Bone marrow (tissue), 2 donors: ENCODE data around the gene HAUS3.
"Not testable (repeated sequence)": the region's sequence is repeated elsewhere in the genome, so short reads cannot be mapped to it uniquely, and the experiment has no call there.

Experiments used
- DNase-seq, 2 donors: peaks; one replicate each; lab custom pipeline; 2025; lab: John Stamatoyannopoulos, UW

Gene HAUS3

DNA sequence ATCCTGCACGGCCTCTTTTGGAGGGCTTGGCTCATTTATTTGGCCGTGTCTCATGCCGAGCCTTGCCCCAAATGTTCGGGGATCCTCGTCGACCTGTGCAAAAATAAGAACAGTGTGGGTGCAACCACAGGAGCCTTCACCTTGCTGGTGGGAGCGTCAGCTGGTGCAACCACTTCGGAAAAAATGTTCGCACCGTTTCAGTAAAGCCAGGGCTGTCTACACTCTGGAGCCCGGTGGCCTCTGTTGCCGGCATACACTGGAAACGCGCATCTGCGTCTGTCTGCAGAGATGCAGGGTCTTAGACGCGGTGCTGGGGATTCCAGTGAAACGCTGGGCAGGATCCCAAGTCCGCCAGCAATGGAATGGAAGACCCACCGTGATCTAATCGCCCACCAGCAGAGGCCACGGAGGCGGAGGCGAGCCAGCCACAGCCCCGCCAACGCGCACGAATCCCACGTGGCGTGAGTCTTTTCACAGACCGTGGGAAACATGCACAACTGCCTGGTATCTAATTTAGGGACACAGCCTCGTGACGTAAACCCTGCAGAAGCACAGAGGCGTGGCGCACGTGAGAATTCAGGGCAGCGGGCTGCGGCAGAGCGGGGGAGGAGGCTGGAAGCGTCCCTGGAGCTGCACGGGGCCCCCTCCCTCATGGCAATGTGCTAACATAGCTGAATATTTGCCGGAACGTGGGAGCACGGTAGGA lies 33.8 kb upstream of the HAUS3 start:
- DNase-seq = no peak

- DNase-seq = not testable (repeated sequence)
These were observed 33.1 kb upstream of the HAUS3 start for GRCh38 chr4:2275044-2275397.

DNA sequence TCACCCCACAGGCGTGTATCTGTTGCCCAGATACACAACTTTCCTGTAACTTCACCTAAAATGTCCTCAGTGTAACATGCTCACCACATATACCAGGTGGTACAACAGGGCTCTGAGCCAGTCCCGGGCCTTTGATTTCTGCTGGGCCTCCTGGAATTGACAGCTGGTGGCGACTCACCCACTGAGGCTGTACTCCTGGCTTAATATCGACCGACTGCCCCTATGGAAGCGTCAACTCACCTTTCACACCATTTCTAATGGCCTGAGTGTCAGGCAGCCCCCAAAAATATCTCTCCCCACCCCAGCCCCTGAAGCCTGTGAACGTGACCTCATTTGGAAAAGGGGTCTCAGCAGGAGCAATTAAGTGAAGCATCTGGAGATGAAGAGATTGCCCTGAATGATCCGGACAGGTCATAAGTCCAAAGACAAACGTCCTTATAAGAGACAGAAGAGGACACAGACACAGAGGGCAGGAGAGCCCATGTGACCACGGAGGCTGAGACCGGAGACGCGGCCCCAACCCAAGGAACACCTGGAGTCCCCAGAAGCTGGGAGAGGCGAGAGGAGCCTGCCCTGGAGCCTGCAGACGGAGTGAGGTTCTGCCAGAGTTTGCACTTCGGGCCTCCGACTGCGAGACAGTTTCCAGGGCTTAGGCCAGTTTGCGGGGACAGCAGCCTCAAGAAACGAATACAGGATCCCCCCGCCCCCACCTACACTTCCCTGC lies 32.6 kb upstream of the HAUS3 start:
- no peak for DNase-seq

- DNase-seq = no peak
These were observed 31.9 kb upstream of the HAUS3 start for GRCh38 chr4:2273657-2274319.

- no peak for DNase-seq
These were observed 31.3 kb upstream of the HAUS3 start for GRCh38 chr4:2273221-2273620.

DNA sequence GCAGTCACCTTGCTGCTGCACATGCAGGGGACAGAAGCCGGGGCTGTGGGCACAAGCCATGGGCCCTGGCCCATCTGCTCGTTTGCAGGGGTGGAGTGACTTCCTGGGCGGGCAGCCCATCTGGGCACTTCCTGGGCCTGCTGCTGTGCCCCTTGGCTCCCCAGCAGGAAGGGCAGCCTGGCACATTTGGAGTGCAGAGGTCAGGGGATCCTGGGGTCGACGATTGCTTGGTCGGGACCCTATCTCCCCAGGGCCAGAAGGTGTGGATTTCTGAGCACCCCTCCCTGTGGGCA lies 30.9 kb upstream of the HAUS3 start:
- DNase-seq = no peak

- no peak for DNase-seq
These were observed 30.3 kb upstream of the HAUS3 start for GRCh38 chr4:2272026-2272827.

DNA sequence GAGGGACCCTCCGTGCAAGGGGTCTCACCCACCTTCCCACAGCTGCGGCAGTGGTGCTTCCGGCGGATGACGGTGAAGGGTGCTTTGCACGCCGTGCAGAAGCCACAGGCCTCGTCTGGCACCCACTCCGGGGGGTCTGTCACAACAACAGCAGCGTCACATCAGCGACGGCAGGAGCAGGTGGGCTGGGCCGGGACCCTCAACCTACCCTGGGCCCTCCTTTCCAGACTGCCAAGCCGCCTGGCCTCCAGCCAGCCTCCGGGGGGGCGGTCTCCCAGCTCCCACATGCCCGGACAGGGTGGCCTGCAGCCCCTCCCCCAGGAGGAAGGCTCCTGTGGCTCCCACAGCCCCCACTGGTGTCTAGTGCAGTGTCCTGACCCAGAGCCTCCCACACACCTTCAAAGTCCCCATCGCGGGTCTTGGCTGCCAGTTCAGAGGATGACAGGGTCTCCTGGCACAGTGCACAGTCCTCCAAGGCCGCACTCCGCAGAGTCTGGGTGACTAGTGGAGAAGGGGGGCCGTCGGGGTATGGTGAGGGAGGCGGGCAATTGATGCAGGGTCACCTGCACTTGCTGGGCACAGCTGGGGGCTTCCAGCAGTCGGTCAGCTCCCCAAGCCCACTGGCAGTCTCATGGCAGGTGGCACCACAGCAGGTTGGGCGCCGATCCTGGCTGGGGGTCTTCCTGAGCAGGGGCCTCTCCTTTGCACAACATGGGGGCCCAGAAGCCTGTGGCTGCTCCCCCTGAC lies 29.5 kb upstream of the HAUS3 start:
- no peak for DNase-seq

- DNase-seq = no peak
These were observed 28.6 kb upstream of the HAUS3 start for GRCh38 chr4:2270341-2271165.

DNA sequence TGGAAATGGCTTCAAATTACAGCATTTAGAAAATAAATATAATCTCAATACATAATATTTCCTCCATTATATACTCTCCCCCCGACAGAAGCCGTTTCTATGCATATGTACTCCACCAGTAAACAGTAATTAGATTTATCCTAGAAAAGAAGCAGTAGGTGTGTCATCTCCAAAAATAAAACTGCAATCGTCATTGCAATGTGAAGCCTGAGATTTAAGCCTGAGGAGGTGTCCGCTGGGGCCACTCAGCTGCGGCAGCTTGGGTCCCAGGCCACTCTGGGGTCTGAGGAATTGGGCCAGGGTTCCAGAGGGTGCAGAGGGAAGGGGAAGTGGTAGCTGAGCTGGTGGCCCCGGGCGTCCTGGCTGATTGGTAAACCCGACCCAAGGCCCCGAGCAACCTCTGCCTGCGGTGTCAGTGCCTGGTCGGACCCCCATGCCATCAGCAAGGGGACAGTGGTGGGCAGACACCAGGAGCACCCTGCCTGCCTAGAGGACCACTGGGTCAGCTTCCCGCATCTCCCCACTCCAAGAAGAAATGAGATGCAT lies 27.8 kb upstream of the HAUS3 start:
- DNase-seq = no peak

GRCh38 chr4:2269206-2269531 lies 27.2 kb upstream of the HAUS3 start:
- no peak for DNase-seq

DNA sequence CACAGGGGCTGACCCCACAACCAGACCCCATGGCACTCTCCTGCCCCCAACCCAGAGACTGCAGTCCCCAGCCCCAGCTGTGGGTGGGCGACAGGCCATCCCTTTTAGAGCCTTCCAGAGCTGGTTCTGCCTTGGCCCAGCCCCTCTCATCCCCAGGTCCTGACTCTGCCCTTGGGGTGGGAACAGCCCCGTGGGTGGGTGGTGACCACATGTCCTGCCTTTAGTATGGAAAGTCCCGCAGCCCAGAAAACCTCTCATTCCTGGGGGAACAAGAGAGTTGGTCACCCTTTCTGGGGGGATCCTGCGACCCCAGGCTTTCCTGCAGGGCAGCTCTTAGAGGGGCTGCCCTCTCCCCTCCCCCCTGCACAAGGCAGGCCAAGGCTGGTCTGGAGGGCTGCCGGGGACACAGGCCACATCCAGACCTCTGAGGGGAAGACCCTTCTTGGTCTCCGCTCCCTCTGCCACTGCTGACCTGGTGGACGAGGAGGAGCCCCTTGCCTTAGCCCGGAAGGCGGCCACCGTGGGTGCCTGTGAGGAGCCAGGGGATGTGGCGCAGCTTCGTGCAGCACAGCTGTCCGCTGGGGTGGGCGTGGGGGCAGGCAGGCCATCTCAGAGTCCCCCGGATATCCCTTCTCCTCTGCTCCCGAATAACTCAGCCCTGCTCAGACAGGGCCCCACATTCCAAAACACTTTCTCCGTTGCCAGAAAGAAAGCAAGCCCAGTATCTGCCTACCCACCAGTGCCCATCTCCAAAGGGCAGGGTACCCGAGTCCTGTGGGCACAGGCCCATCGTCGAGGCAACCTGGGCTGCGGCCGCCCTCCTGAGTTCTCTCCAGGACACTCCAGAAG lies 26.7 kb upstream of the HAUS3 start:
- no peak for DNase-seq

- DNase-seq = no peak
These were observed 25.9 kb upstream of the HAUS3 start for GRCh38 chr4:2267841-2268240.

- no peak for DNase-seq
These were observed 25.4 kb upstream of the HAUS3 start for GRCh38 chr4:2267320-2267811.

DNA sequence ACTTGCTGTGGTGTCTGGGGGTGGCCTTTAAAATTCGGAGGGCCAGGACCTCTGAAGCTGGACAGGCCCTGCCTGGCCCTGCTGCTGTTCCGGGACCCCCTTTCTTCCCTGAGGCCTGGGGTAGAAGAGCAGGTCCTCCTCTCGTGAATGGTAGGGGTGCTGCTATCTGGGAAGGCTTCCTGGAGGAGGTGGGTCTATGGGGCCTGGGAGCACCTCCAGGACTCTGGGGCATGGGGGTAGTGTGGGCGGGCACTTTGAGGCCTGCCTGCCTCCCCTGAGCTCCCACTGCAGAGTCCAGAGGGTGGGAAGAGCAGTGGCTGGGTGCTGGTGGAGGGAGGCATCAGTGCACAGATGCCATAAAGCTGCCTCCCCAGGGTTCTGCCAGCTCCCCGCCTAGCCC lies 24.9 kb upstream of the HAUS3 start:
- no peak for DNase-seq

DNA sequence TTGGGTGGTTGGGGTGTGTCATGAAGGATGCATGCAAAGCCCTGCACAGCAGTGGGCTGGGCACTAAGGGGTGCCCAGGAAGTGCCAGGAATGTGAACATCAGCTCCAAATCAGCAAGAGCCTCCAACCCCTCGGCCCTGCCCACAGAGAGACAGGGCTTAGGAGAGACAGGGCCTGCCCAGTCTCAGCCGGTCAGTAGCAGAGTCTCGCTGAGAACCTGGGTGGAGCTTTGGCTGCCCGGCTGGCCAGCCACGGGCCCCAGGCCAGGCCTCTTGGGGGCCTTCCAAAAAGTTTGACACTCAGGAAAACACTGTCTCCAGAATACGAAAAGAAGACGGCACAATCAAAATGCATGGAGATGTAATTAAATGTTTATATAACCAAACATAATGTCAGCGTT lies 24.3 kb upstream of the HAUS3 start:
- no peak for DNase-seq

- DNase-seq = no peak
These were observed 23.5 kb upstream of the HAUS3 start for GRCh38 chr4:2265113-2266110.

- no peak for DNase-seq
These were observed 22.6 kb upstream of the HAUS3 start for GRCh38 chr4:2264481-2265041.
